ENCODE measurements around the gene C6orf15.
"Not testable (repeated sequence)": the region's sequence is repeated elsewhere in the genome, so short reads cannot be mapped to it uniquely, and the experiment has no call there.

- not testable (repeated sequence) for TF ChIP-seq CTCF (IDR thresholded peaks at IDR 0.05 in 4 of 5, conservative IDR thresholded peaks at IDR 0.05 in 1 of 5); POLR2A (IDR thresholded peaks at IDR 0.05)
Observed at GRCh38 chr6:31067028-31067427, 45.3 kb downstream of the C6orf15 start.

All from gastrocnemius medialis (tissue), 4 donors.